AG20443 (cell line): ENCODE measurements around the gene GBP3.
"Not testable (repeated sequence)": the region's sequence is repeated elsewhere in the genome, so short reads cannot be mapped to it uniquely, and the experiment has no call there.

Source experiments
- DNase-seq: peaks from one replicate; pipeline ENCODE4 v3.0.0; 2012; ENCODE audit warnings: low spot score, mixed read lengths

GBP3 gene

DNA sequence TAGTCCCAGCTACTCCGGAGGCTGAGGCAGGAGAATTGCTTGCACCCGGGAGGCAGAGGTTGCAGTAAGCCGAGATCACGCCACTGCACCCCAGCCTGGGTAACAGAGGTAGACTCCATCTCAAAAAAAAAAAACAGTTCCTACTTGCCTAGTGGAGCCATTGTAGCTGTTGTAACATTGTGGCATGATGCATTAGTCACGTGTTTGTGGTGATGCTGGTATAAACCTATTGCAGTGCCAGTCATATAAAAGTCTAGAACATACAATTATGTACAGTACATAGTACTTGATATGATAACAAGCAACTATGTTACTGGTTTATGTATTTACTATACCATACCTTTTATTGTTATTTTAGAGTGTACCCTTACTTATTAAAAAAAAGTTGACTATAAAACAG is 46.4 kb downstream of the GBP3 start:
- no peak for DNase-seq

DNA sequence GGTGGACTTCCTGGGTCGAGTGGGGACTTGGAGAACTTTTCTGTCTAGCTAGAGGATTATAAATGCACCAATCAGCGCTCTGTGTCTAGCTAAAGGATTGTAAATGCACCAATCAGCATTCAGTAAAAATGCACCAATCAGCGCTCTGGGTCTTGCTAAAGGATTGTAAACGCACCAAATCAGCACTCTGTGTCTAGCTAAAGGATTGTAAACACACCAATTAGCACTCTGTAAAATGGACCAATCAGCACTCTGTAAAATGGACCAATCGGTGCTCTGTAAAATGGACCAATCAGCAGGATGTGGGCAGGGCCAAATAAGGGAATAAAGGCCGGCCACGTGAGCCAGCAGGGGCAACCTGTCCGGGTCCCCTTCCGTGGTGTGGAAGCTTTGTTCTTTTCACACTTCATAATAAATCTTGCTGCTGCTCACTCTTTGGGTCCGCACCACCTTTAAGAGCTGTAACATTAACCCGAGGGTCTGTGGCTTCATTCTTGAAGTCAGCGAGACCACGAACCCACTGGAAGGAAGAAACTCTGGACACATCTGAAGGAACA is 48.0 kb downstream of the GBP3 start:
- DNase-seq: not testable (repeated sequence)

- DNase-seq: peak; percentile 33
Observed at GRCh38 chr1:88973520-88974137, 49.0 kb downstream of the GBP3 start.

- no peak for DNase-seq
Observed at GRCh38 chr1:88961647-88962275, 60.9 kb downstream of the GBP3 start.

- no peak for DNase-seq
Observed at GRCh38 chr1:88961081-88961480, 61.6 kb downstream of the GBP3 start.
